CD8-positive, alpha-beta memory T cell (primary cell): Measurements from ENCODE around the gene HEXIM1. TPM values are rescaled to one million over a fixed set of nuclear protein-coding genes. Genes with fewer than 3 reads are reported as not detected.

Source experiments
- CTCF ChIA-PET: fragments of 350-600 bp; sonication (Branson Sonifier 250); formaldehyde crosslinking; loops from one replicate; lab custom pipeline; 2021; ENCODE audit warnings: antibody characterized with exemption; lab: Charles Lee
- POLR2A ChIA-PET: fragments of 350-600 bp; sonication (Branson Sonifier 250); formaldehyde crosslinking; loops from one replicate; lab custom pipeline; 2021; ENCODE audit warnings: antibody characterized with exemption; lab: Charles Lee
- DNase-seq, 5 donors: peaks; one replicate each; pipeline versions ENCODE4 v3.0.0 to v3.0.0-alpha.2; 2020 to 2022; ENCODE audit warnings: mixed read lengths in 1 of 5
- H3K27ac ChIP-seq: one replicate; pipeline ENCODE4 v1.7.0; 2013; ENCODE audit warnings: low read depth, mild to moderate bottlenecking, low read length, moderate library complexity
- H3K27me3 ChIP-seq: 2 replicates; pipeline ENCODE4 v1.7.0; 2013; ENCODE audit warnings: low read length, mild to moderate bottlenecking; ENCODE audit not compliant: insufficient read depth, poor library complexity, severe bottlenecking
- H3K36me3 ChIP-seq: 2 replicates; pipeline ENCODE4 v1.7.0; 2013; ENCODE audit warnings: mild to moderate bottlenecking, low read length, moderate library complexity; ENCODE audit not compliant: insufficient read depth
- H3K4me1 ChIP-seq: 2 replicates; pipeline ENCODE4 v1.7.0; 2013; ENCODE audit warnings: mild to moderate bottlenecking, low read length, moderate library complexity; ENCODE audit not compliant: insufficient read depth
- H3K4me3 ChIP-seq: 2 replicates; pipeline ENCODE4 v1.7.0; 2013; ENCODE audit warnings: mild to moderate bottlenecking, low read length
- H3K9me3 ChIP-seq: 2 replicates; pipeline ENCODE4 v1.7.0; 2013; ENCODE audit warnings: mild to moderate bottlenecking, low read length
- H3K27ac Mint-ChIP-seq, 8 donors: one replicate each; pipeline ENCODE4 v1.8.0; 2020 to 2021; ENCODE audit warnings: mixed read lengths in 8 of 8, mild to moderate bottlenecking in 6 of 8, inconsistent platforms in 3 of 8, moderate library complexity in 3 of 8
- H3K27me3 Mint-ChIP-seq, 2 donors: one replicate each; pipeline ENCODE4 v1.8.0; 2020 to 2021; ENCODE audit warnings: mixed read lengths in 2 of 2, mild to moderate bottlenecking in 1 of 2, moderate library complexity in 1 of 2
- H3K36me3 Mint-ChIP-seq, 3 donors: one replicate each; pipeline ENCODE4 v1.8.0; 2020 to 2021; ENCODE audit warnings: mixed read lengths in 3 of 3, inconsistent platforms in 1 of 3, mild to moderate bottlenecking in 1 of 3
- H3K4me1 Mint-ChIP-seq, 3 donors: one replicate each; pipeline ENCODE4 v1.8.0; 2020 to 2021; ENCODE audit warnings: mixed read lengths in 3 of 3, inconsistent platforms in 1 of 3, mild to moderate bottlenecking in 1 of 3
- H3K4me3 Mint-ChIP-seq, 7 donors: one replicate each; pipeline ENCODE4 v1.8.0; 2020 to 2021; ENCODE audit warnings: mixed read lengths in 7 of 7, mild to moderate bottlenecking in 6 of 7, moderate library complexity in 4 of 7, inconsistent platforms in 2 of 7
- H3K9me3 Mint-ChIP-seq, 5 donors: one replicate each; pipeline ENCODE4 v1.8.0; 2020 to 2022; ENCODE audit warnings: mixed read lengths in 5 of 5, mild to moderate bottlenecking in 3 of 5, moderate library complexity in 2 of 5, inconsistent platforms in 1 of 5
- polyA plus RNA-seq: library from polyadenylated mRNA; unstranded; fragments of 300-500 nt; fragmentation: Illumina TruSeq; gene quantifications from one replicate; pipeline ENCODE4 v1.2.3, GENCODE V29; 2021
- total RNA-seq, 2 experiments: library from RNA; stranded (reverse); gene quantifications; one replicate each; pipeline ENCODE4 v1.2.3, GENCODE V29; 2021

Gene HEXIM1
- total and polyA plus RNA-seq, 3 experiments from 2014 or later: 5.6 to 51.1 (median 48.3) TPM

GRCh38 chr17:45128989-45129388 is 19.3 kb upstream of the HEXIM1 start:
- Mint-ChIP-seq H3K27ac (no peak overlapping the region), H3K4me1 (peaks cover 2 to 13% (median 4%) of the 10 kb centered on the region in 3 donors), H3K27me3 (peaks cover 0 to 4% of the 10 kb centered on the region in 2 donors), H3K4me3 (peak overlapping the region in 1 of 7 donors; percentile 70), H3K9me3 (no peaks in the 10 kb centered on the region), H3K36me3 (peaks cover 0 to 2% (median 0%) of the 10 kb centered on the region in 3 donors)
- no peaks in the 10 kb centered on the region for H3K36me3 ChIP-seq
- no peak overlapping the region for H3K27ac ChIP-seq
- CTCF ChIA-PET: interaction anchor here (2.6 to 9.7 kb wide), 2 partner anchors 21 to 69 kb away, joined by 9 to 315 read pairs; partner anchors contain the start of gene HEXIM1
- POLR2A ChIA-PET: no interaction called here
- no peaks in the 10 kb centered on the region for H3K9me3 ChIP-seq
- H3K4me3 ChIP-seq: no peak overlapping the region
- no peaks in the 10 kb centered on the region for H3K27me3 ChIP-seq
- H3K4me1 ChIP-seq: no peaks in the 10 kb centered on the region
- DNase-seq: no peak

GRCh38 chr17:45129426-45129939 is 18.8 kb upstream of the HEXIM1 start:
- ChIA-PET CTCF (interaction anchor here (2.6 to 9.7 kb wide), 2 partner anchors 20 to 68 kb away, joined by 9 to 315 read pairs; partner anchors contain the start of gene HEXIM1), POLR2A (no interaction called here)

GRCh38 chr17:45129940-45130680 is 18.2 kb upstream of the HEXIM1 start:
- Histone ChIP-seq H3K9me3 (no peaks in the 10 kb centered on the region), H3K4me1 (no peaks in the 10 kb centered on the region), H3K27me3 (no peaks in the 10 kb centered on the region), H3K4me3 (no peak overlapping the region), H3K36me3 (no peaks in the 10 kb centered on the region), H3K27ac (no peak overlapping the region)
- DNase-seq: no peak
- peaks cover 3 to 15% (median 7%) of the 10 kb centered on the region in 3 donors for H3K4me1 Mint-ChIP-seq
- H3K36me3 Mint-ChIP-seq: peaks cover 0 to 2% (median 0%) of the 10 kb centered on the region in 3 donors
- peaks cover 0 to 4% of the 10 kb centered on the region in 2 donors for H3K27me3 Mint-ChIP-seq
- CTCF ChIA-PET: interaction anchor here (2.6 to 9.7 kb wide), 2 partner anchors 20 to 67 kb away, joined by 9 to 315 read pairs; partner anchors contain the start of gene HEXIM1
- peak overlapping the region in 4 of 7 donors; percentile 24 to 92 (median 64) for H3K4me3 Mint-ChIP-seq
- POLR2A ChIA-PET: no interaction called here
- no peak overlapping the region for H3K27ac Mint-ChIP-seq
- no peaks in the 10 kb centered on the region for H3K9me3 Mint-ChIP-seq

More at GRCh38 chr17:45129426-45129939, 18.8 kb upstream of the HEXIM1 start:
- no peaks in the 10 kb centered on the region for H3K9me3 Mint-ChIP-seq
- H3K27ac Mint-ChIP-seq: no peak overlapping the region
- no peaks in the 10 kb centered on the region for H3K36me3 ChIP-seq
- H3K9me3 ChIP-seq: no peaks in the 10 kb centered on the region
- H3K27me3 Mint-ChIP-seq: peaks cover 0 to 4% of the 10 kb centered on the region in 2 donors
- H3K36me3 Mint-ChIP-seq: peaks cover 0 to 2% (median 0%) of the 10 kb centered on the region in 3 donors
- H3K4me3 ChIP-seq: no peak overlapping the region
- no peaks in the 10 kb centered on the region for H3K4me1 ChIP-seq
- no peak overlapping the region for H3K27ac ChIP-seq
- no peaks in the 10 kb centered on the region for H3K27me3 ChIP-seq
- H3K4me3 Mint-ChIP-seq: peak overlapping the region in 1 of 7 donors; percentile 70
- peaks cover 2 to 13% (median 4%) of the 10 kb centered on the region in 3 donors for H3K4me1 Mint-ChIP-seq
- no peak for DNase-seq

GRCh38 chr17:45130681-45131615 is 17.3 kb upstream of the HEXIM1 start:
- H3K4me3 Mint-ChIP-seq: peak overlapping the region; percentile 61 to 92 (median 81)
- H3K27me3 Mint-ChIP-seq: peaks cover 0 to 4% of the 10 kb centered on the region in 2 donors
- no peak for DNase-seq
- peaks cover 0 to 2% (median 0%) of the 10 kb centered on the region in 3 donors for H3K36me3 Mint-ChIP-seq
- Histone ChIP-seq H3K36me3 (no peaks in the 10 kb centered on the region), H3K27me3 (no peaks in the 10 kb centered on the region), H3K4me1 (peaks cover 3% of the 10 kb centered on the region), H3K9me3 (no peaks in the 10 kb centered on the region), H3K4me3 (no peak overlapping the region), H3K27ac (no peak overlapping the region)
- no peaks in the 10 kb centered on the region for H3K9me3 Mint-ChIP-seq
- ChIA-PET CTCF (interaction anchor here (1.6 to 9.7 kb wide), 4 partner anchors 19 to 211 kb away, joined by 4 to 315 read pairs (median 8); partner anchors contain the start of gene HEXIM1), POLR2A (interaction anchor here (0.5 to 1.4 kb wide), 2 partner anchors 31 to 196 kb away, joined by 3 to 4 read pairs; partner anchors contain the start of gene HEXIM2)
- peak overlapping the region in 5 of 8 donors; percentile 12 to 70 (median 38) for H3K27ac Mint-ChIP-seq
- peaks cover 9 to 23% (median 15%) of the 10 kb centered on the region in 3 donors for H3K4me1 Mint-ChIP-seq

- Histone ChIP-seq H3K27ac (peak overlapping the region; percentile 24), H3K9me3 (no peaks in the 10 kb centered on the region), H3K4me3 (peak overlapping the region; percentile 32), H3K4me1 (peaks cover 11% of the 10 kb centered on the region), H3K27me3 (no peaks in the 10 kb centered on the region), H3K36me3 (no peaks in the 10 kb centered on the region)
- DNase-seq: peak; percentile 15 to 66 (median 37)
- H3K9me3 Mint-ChIP-seq: no peaks in the 10 kb centered on the region
- peak overlapping the region in 3 of 8 donors; percentile 38 to 58 (median 39) for H3K27ac Mint-ChIP-seq
- CTCF ChIA-PET: interaction anchor here (0.6 to 9.7 kb wide), 9 partner anchors 18 to 212 kb away, joined by 3 to 315 read pairs (median 4); partner anchors contain the start of gene HEXIM1
- POLR2A ChIA-PET: interaction anchor here (1.4 kb wide), 1 partner anchor 30 kb away, joined by 4 read pairs; the partner anchor contains the start of gene HEXIM2
- H3K36me3 Mint-ChIP-seq: peaks cover 0 to 2% (median 0%) of the 10 kb centered on the region in 3 donors
- H3K4me1 Mint-ChIP-seq: peaks cover 15 to 31% (median 20%) of the 10 kb centered on the region in 3 donors
- H3K27me3 Mint-ChIP-seq: peaks cover 0 to 4% of the 10 kb centered on the region in 2 donors
- H3K4me3 Mint-ChIP-seq: peak overlapping the region; percentile 61 to 92 (median 72)
These were observed 16.5 kb upstream of the HEXIM1 start for GRCh38 chr17:45131616-45132319.

- POLR2A ChIA-PET: interaction anchor here (0.9 to 1.4 kb wide), 2 partner anchors 12 to 29 kb away, joined by 3 to 4 read pairs; partner anchors contain the start of gene HEXIM2
- peak within 1 kb of the TSS; percentile 81 to 94 (median 90) for H3K27ac Mint-ChIP-seq
- peaks cover 15 to 34% (median 20%) of the 10 kb centered on the region in 3 donors for H3K4me1 Mint-ChIP-seq
- H3K36me3 Mint-ChIP-seq: peaks cover 0 to 2% (median 0%) of the 10 kb centered on the region in 3 donors
- H3K4me1 ChIP-seq: peaks cover 14% of the 10 kb centered on the region
- H3K36me3 ChIP-seq: no peaks in the 10 kb centered on the region
- no peaks in the 10 kb centered on the region for H3K9me3 ChIP-seq
- peaks cover 0 to 4% of the 10 kb centered on the region in 2 donors for H3K27me3 Mint-ChIP-seq
- CTCF ChIA-PET: interaction anchor here (0.6 to 9.7 kb wide), 10 partner anchors 17 to 212 kb away, joined by 3 to 315 read pairs (median 3); partner anchors contain the start of gene HEXIM1
- peak within 1 kb of the TSS; percentile 90 to 96 (median 92) for H3K4me3 Mint-ChIP-seq
- no peaks in the 10 kb centered on the region for H3K27me3 ChIP-seq
- peak within 1 kb of the TSS; percentile 86 for H3K27ac ChIP-seq
- H3K9me3 Mint-ChIP-seq: no peaks in the 10 kb centered on the region
- peak within 1 kb of the TSS; percentile 93 for H3K4me3 ChIP-seq
- peak in 2 of 5 donors; percentile 72 to 79 for DNase-seq
These were observed 16.0 kb upstream of the HEXIM1 start, which contains the start of gene PLCD3 for GRCh38 chr17:45132320-45132571. Gene PLCD3, minus strand, starts transcription at chr17:45132515. Its CDS starts 105 bp downstream, at chr17:45132410.
